M059J (cell line): ENCODE data around the gene CCL13. TPM values are rescaled to one million over a fixed set of nuclear protein-coding genes. Genes with fewer than 3 reads are reported as not detected.
A peak's percentile ranks its signal among the peaks of the same experiment; 100 is the strongest.

ENCODE experiments used
- DNase-seq: peaks from one replicate; pipeline ENCODE4 v3.0.0-alpha.2; 2012; ENCODE audit warnings: low read depth
- total RNA-seq: library from RNA; depleted of rRNA; stranded (reverse); fragments of >200 nt; shearing (Covaris generic); gene quantifications from 2 replicates; pipeline ENCODE4 v1.2.3, GENCODE V29; 2014

The CCL13 gene
- total RNA-seq, 1 experiment from 2014 or later, result not detected

GRCh38 chr17:34363183-34363661 lies 6.9 kb downstream of the CCL13 start, which contains the start of gene CCL1:
TSS of gene CCL1 (minus strand) at chr17:34363233. CDS start at chr17:34363161, 72 bp downstream.
- no peak for DNase-seq

GRCh38 chr17:34364751-34365150 lies 8.5 kb downstream of the CCL13 start:
- DNase-seq, result no peak

- no peak for DNase-seq
Observed at GRCh38 chr17:34365340-34365739, 9.1 kb downstream of the CCL13 start.

DNA sequence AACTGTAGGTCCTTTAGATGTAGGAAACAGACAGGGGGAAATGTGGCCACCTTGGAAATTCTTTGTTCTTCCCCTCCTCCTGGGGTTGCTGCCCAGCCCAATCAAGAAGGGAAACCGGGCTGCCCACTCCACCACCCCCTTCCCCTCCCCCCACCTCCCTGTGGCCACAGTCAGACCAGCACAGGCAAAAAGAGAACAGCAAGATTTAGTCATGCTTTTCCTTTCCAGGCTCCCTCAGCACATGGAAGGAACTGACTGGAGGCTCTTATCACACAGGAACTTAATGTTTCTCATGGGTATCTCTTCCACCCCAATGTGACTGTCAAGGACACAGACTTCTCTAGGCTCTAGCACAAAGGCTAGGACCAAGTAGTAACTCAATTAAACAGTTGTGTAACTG lies 9.7 kb downstream of the CCL13 start:
- DNase-seq, result no peak

GRCh38 chr17:34366529-34367107 lies 10.3 kb downstream of the CCL13 start:
- DNase-seq, result no peak

DNA sequence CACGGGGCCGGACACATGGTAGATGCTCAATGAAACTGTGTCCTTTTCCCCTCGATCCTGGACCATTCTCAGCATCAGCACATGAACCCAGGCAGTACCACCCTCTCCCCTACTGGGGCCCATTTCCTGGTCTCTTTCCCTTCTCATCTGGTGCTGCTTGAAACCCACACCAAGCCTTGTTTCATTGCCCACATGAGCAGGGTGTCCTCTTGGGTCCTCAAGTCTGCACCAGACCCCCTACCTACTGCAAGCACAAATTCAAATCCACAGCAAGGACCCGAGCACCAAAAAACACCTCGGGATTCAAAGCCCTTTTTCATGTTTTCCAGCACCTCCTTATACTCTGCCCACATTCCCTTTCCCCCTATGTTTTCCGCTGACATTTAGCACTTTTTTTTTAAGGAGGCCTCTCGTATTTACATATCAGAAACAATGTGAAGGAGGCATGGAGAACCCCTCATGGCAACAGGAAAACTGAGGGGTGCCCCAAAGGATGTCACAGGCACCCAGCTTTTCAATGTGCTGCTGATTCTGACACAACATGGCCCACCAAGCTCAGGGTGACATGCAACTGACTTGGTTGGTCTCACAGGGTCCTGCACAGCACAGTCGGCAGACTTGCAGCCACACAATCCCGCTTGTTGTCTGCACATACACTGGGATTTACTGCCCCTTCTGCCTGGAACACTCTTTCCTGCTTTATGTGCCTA lies 11.4 kb downstream of the CCL13 start:
- no peak for DNase-seq

- no peak for DNase-seq
Observed at GRCh38 chr17:34368196-34368945, 12.1 kb downstream of the CCL13 start.

DNA sequence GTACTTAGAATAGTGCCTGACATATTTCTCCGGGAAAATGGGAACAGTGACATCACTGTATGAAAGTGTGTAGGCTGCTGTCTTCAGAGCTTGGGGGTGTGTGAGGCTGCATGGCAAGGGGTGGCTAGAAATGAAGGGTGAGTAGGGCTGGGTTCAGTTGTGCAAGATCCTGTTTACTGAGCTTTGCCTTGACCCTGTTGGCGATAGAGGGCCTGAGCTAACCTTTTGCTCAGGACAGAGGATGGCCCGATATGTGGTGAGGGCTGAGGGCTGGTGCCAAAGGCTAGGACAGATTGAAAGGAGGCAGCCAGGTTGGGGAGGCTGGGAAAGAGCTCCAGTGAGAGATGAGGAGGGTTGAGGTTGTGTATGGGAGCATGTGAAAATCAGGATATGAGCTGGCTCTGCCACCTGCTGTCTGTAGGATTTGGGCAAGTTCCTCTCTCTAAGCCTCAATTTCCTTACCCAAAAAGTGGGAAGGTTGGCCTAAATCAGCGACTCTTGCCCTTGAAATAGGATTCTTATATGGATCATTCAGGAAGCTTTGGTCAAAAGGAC lies 12.7 kb downstream of the CCL13 start:
- DNase-seq, result no peak

DNA sequence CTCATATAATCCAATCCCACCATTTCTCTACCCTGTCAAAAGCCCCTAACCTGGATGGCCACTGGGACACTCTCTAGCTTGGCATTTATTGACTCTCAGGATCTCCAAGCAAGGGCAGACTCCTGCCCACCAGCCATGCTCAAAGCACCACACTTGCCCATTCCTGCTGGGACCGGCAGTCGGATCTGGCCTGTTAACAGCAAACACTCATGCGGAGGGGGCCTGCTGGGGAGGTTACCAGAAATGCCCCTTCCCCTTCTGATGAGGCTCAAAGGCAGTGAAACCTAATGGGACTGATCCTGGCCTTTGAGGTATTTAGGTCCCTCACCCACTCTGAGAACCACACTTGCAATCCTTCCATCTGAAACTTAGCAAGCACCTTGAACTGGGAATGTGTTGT lies 13.3 kb downstream of the CCL13 start:
- no peak for DNase-seq

DNA sequence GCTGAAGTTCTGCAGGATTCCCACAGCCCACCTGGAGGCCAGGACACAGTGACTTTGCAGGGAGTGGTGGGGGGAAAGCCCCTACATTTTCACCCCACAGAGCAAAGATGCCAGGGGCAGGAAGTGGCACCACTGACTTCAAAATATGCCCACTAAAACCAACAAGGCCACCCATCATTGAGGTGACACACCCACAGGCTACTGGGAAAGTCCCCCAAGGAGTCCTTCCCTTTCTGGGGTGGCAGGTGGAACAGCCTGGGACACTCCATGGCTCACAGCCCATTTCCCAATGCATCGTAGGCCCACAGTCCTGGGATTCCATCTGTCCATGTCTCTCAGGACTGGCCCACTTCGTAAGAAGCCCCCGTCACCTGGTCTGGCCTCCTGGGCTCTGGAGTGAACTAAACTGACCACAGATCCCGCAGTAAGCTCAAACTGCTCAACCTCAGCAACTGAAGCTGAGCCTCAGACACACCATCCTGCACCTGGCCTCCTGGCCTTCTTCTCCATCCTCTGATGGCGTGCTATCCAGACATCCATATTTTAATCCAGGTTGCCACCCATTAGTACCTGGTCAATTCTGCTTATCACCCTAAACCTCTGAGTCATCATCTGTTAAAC lies 14.2 kb downstream of the CCL13 start:
- no peak for DNase-seq

DNA sequence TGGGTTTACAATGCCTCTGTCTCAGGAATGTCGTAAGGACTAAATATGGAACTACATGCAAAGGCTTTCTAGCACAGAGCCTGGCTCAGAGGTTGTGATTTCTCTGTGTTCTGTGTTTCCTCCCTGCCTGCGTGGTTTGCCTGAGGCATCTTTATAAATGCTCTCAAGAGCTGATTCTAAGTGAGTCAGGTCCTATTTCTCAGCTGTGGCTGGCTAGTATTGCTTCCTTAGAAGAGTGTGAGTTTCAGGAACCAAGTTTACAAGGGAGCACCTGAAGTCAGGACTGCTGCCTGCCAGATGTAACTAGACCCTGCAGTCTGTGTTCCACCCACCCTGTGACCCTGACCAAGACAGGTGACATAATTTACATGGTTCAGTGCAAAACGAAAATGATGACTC lies 14.7 kb downstream of the CCL13 start:
- DNase-seq, result peak; percentile 84

- peak; percentile 18 for DNase-seq
Observed at GRCh38 chr17:34371405-34372100, 15.3 kb downstream of the CCL13 start.

GRCh38 chr17:34374457-34374856 lies 18.2 kb downstream of the CCL13 start:
- DNase-seq, result no peak

DNA sequence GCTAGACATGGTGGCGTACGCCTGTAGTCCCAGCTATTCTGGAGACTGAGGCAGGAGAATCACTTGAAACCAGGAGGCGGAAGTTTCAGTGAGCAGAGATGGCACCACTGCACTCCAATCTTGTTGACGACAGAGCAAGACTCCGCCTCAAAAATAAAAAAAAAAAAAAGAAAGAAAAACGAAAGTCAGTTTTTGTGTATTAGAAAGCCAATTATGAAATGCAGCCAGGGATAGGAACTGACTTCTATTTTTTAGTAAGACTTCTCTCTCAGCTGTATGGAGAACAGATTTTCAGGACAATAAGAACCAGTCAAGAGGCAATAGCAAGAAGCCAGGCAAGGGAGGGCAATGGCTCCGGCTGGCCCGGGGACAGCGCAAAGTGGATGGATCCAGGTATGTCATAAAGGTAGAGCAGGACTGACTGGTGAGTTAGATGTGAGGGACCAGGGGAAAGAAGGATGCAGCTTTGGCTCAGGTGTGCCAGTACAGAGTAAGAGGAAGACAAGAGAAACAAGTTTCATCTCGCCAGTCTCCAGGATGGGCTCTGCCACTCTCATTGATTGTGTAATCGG lies 19.2 kb downstream of the CCL13 start:
- no peak for DNase-seq

GRCh38 chr17:34377078-34377823 lies 21.0 kb downstream of the CCL13 start:
- DNase-seq, result no peak

DNA sequence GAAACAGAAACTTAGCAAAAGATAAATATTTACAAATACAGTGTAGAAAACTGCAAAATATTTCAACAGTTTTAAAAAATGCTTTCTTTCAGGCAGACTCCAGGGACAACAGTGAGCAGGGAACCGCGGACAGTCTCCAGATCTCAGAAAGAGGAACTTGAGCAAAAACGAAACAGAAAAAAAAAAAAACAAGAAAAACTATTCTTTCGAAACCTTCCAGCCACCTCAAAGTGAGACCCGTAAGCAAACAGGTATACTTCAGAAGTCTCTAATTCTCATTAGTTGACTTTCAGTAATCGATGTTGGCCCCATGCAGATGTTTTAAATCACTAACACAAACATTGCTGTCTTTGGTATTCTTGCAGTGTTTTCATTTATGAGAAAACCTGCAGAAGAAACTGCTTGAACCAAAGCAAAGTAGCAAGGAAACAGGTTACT lies 22.4 kb downstream of the CCL13 start:
- no peak for DNase-seq

- DNase-seq, result peak; percentile 6
Observed at GRCh38 chr17:34379868-34380267, 23.6 kb downstream of the CCL13 start.

GRCh38 chr17:34382621-34383124 lies 26.4 kb downstream of the CCL13 start:
- DNase-seq, result peak; percentile 52

GRCh38 chr17:34383216-34383615 lies 26.9 kb downstream of the CCL13 start:
- no peak for DNase-seq

DNA sequence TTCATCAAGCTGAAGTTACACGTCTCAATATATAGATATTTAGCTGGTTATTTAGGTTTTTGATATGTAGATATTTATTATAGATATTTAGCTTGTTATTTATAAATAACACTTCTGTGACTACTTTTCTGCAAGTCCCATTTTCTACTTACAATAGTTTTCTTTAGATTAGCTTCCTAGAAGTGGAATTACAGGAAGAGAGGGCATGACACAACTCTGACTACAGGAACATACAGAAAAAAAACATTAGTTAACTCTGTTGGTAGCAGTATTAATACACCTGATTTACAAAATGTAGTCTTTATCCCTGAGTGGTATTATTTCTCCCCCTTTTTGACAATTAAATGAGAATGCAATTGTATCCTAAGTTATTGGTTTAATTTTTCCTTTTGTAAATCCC lies 28.0 kb downstream of the CCL13 start:
- DNase-seq, result no peak
